CD4-positive, alpha-beta T cell (primary cell): ENCODE measurements around the gene G3BP2. TPM values are rescaled to one million over a fixed set of nuclear protein-coding genes. Genes with fewer than 3 reads are reported as not detected.

Experiments
- ATAC-seq: fragments of 200-7000 bp; cut with Tn5 transposase; one replicate; pipeline ENCODE4 v1.10.0; 2022; ENCODE audit warnings: mild to moderate bottlenecking; ENCODE audit not compliant: poor library complexity
- CTCF ChIA-PET: fragments of 350-600 bp; sonication (Branson Sonifier 250); formaldehyde crosslinking; loops from one replicate; lab custom pipeline; 2021; ENCODE audit warnings: antibody characterized with exemption, inconsistent platforms; lab: Charles Lee
- POLR2A ChIA-PET: fragments of 350-600 bp; sonication (Branson Sonifier 250); formaldehyde crosslinking; loops from one replicate; lab custom pipeline; 2021; ENCODE audit warnings: antibody characterized with exemption, inconsistent platforms; lab: Charles Lee
- DNase-seq, 14 experiments: peaks; one replicate each; pipeline ENCODE4 v3.0.0-alpha.2; 2013 to 2020; ENCODE audit warnings: mixed read lengths in 2 of 14
- H3K27ac ChIP-seq, 2 donors: one replicate each; pipeline versions ENCODE4 v1.5.1 to v1.7.0; 2013; ENCODE audit warnings: low read length in 2 of 2, low read depth in 1 of 2, mild to moderate bottlenecking in 1 of 2
- H3K27me3 ChIP-seq, 2 experiments: 1 replicate in 1 of 2; 2 replicates in 1 of 2; pipeline versions ENCODE4 v1.6.1 to v1.7.0; 2013; ENCODE audit warnings: low read length in 2 of 2, control low read depth in 1 of 2, mild to moderate bottlenecking in 1 of 2, moderate library complexity in 1 of 2; ENCODE audit not compliant: insufficient read depth in 2 of 2, control insufficient read depth in 1 of 2
- H3K36me3 ChIP-seq: one replicate; pipeline ENCODE4 v1.6.1; 2013; ENCODE audit warnings: low read length, control low read depth; ENCODE audit not compliant: insufficient read depth
- H3K4me1 ChIP-seq: one replicate; pipeline ENCODE4 v1.6.1; 2013; ENCODE audit warnings: low read length, control low read depth; ENCODE audit not compliant: insufficient read depth
- H3K4me3 ChIP-seq: one replicate; pipeline ENCODE4 v1.5.1; 2013; ENCODE audit warnings: mild to moderate bottlenecking, low read length, moderate library complexity
- H3K9me3 ChIP-seq, 2 experiments: 1 replicate in 1 of 2; 2 replicates in 1 of 2; pipeline versions ENCODE4 v1.6.1 to v1.7.0; 2013; ENCODE audit warnings: low read length in 2 of 2, mild to moderate bottlenecking in 2 of 2, control low read depth in 1 of 2, moderate library complexity in 1 of 2; ENCODE audit not compliant: control insufficient read depth in 1 of 2, insufficient read depth in 1 of 2
- H3K27ac Mint-ChIP-seq: one replicate; pipeline ENCODE4 v1.8.0; 2020; ENCODE audit warnings: mixed read lengths
- H3K27me3 Mint-ChIP-seq: one replicate; pipeline ENCODE4 v1.8.0; 2021; ENCODE audit warnings: mixed read lengths
- H3K36me3 Mint-ChIP-seq: one replicate; pipeline ENCODE4 v1.8.0; 2021; ENCODE audit warnings: low read depth, mixed read lengths
- H3K4me1 Mint-ChIP-seq: one replicate; pipeline ENCODE4 v1.8.0; 2021; ENCODE audit warnings: low read depth, mixed read lengths
- H3K4me3 Mint-ChIP-seq: one replicate; pipeline ENCODE4 v1.8.0; 2020; ENCODE audit warnings: mild to moderate bottlenecking, mixed read lengths
- H3K9me3 Mint-ChIP-seq: one replicate; pipeline ENCODE4 v1.8.0; 2020; ENCODE audit warnings: mixed read lengths
- CTCF ChIP-seq: fragments of 200-600 bp; IDR thresholded peaks from one replicate; pipeline ENCODE4 v1.8.0; 2022; ENCODE audit warnings: antibody characterized with exemption, mild to moderate bottlenecking
- intact Hi-C, 2 experiments: fragments of 100-400 bp; cut with DNase I in 1 of 2; cut with micrococcal nuclease in 1 of 2; formaldehyde crosslinking; loops; one replicate each; pipeline versions ENCODE4 v1.15.1 to v1.9.0; 2023 to 2025; cut with DNase I, micrococcal nuclease
- total RNA-seq, 174 experiments: library from RNA in 2 of 174; stranded (reverse) in 2 of 174; gene quantifications; one replicate each; pipeline ENCODE4 v1.2.3 and lab custom pipeline; 2021 to 2026

Gene G3BP2
- total RNA-seq, 2 experiments from 2014 or later: 319 to 322 TPM

GRCh38 chr4:75596061-75596460 lies 77.2 kb downstream of the G3BP2 start:
- ChIA-PET CTCF (no interaction called here), POLR2A (no interaction called here)
- Mint-ChIP-seq H3K9me3 (no peaks in the 10 kb centered on the region), H3K36me3 (no peaks in the 10 kb centered on the region), H3K27me3 (no peaks in the 10 kb centered on the region), H3K4me3 (no peak overlapping the region), H3K4me1 (no peaks in the 10 kb centered on the region), H3K27ac (no peak overlapping the region)
- no peak for ATAC-seq
- no peak for DNase-seq
- H3K27ac ChIP-seq: no peak overlapping the region
- intact Hi-C loops: no loop called here
- H3K4me1 ChIP-seq: no peaks in the 10 kb centered on the region
- no peaks in the 10 kb centered on the region for H3K36me3 ChIP-seq
- TF ChIP-seq CTCF: no peak
- H3K4me3 ChIP-seq: no peak overlapping the region
- no peaks in the 10 kb centered on the region for H3K9me3 ChIP-seq
- no peaks in the 10 kb centered on the region for H3K27me3 ChIP-seq

- no peaks in the 10 kb centered on the region for H3K36me3 Mint-ChIP-seq
- Histone ChIP-seq H3K27ac (no peak overlapping the region), H3K9me3 (no peaks in the 10 kb centered on the region), H3K36me3 (no peaks in the 10 kb centered on the region), H3K4me3 (no peak overlapping the region), H3K4me1 (no peaks in the 10 kb centered on the region), H3K27me3 (no peaks in the 10 kb centered on the region)
- no peaks in the 10 kb centered on the region for H3K27me3 Mint-ChIP-seq
- H3K4me1 Mint-ChIP-seq: no peaks in the 10 kb centered on the region
- POLR2A ChIA-PET: no interaction called here
- intact Hi-C loops: no loop called here
- no peak for DNase-seq
- H3K27ac Mint-ChIP-seq: no peak overlapping the region
- H3K9me3 Mint-ChIP-seq: no peaks in the 10 kb centered on the region
- ATAC-seq: no peak
- no peak for TF ChIP-seq CTCF
- no peak overlapping the region for H3K4me3 Mint-ChIP-seq
- CTCF ChIA-PET: no interaction called here
Observed at GRCh38 chr4:75593393-75593792, 79.8 kb downstream of the G3BP2 start.

Other genes with a start within 250 kb of the G3BP2 start
- gene RCHY1, start 159.0 kb downstream of the G3BP2 start, total RNA-seq: 10 to 100 TPM; 33.6 to 37.0 TPM
- 10 to 100 TPM; 19.1 to 22.8 TPM for gene THAP6, start 158.9 kb downstream of the G3BP2 start, total RNA-seq
- under 1 TPM in 1 of 2 experiments, not detected in 1; 0.36 TPM for gene ODAPH, start 117.3 kb downstream of the G3BP2 start, total RNA-seq
- gene CDKL2, start 42.9 kb downstream of the G3BP2 start, total RNA-seq: under 1 TPM; 0.38 to 0.92 TPM
- 10 to 100 TPM; 10.5 to 10.9 TPM for gene USO1, start 51.2 kb upstream of the G3BP2 start, total RNA-seq
- gene PPEF2, start 229.0 kb upstream of the G3BP2 start, total RNA-seq: under 1 TPM; 0.49 to 0.56 TPM